Measurements from ENCODE around the gene EMC6. TPM values are rescaled to one million over a fixed set of nuclear protein-coding genes. Genes with fewer than 3 reads are reported as not detected.

Gene EMC6
- total RNA-seq, 1 experiment from 2014 or later, result 62.4 TPM

DNA sequence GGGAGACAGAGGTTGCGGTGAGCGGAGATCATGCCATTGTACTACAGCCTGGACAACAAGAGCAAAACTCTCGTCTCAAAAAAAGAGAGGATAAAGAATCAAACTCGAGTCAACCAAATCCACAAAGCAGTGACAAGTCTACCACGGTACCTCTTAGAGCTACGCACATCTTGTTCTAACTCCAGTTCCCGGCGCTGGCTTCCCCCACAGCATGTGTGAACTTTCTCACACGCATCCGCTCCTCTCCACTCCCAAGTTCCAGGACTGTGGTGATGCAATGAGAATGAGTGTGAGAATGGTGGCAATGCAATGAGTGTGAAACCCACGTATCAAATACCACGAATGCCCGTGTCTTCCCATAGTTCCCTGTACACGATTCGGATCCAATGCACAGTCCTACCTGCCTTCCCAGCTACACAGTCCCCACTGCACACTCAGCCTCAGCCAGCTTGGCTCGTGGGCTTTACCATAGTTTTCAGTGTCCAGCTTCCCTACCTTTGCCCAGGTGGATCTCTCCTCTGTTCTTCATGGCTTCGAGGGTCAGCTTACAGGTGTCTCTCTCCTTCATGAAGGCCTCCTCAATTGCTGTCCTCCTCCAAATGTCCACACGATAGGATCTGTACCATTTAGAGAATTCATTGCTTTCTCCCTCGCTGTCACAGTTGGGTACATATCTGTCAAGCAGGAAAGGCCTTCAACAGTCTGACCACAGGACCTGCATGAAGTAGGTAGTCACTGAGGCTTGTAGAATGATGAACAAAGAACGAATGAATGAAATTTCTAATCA, 36.5 kb downstream of the EMC6 start:
- H3K79me2 ChIP-seq (ENCODE audit: insufficient read depth, low read length), result no peaks in the 10 kb centered on the region
- no peak overlapping the region for H3K4me2 ChIP-seq (ENCODE audit: low read length)
- intact Hi-C loops (cut with micrococcal nuclease), result no loop called here
- H2AFZ ChIP-seq (ENCODE audit: low read depth, low read length, poor library complexity, severe bottlenecking), result no peak overlapping the region
- H3K27me3 ChIP-seq (ENCODE audit: insufficient read depth, low read length), result no peaks in the 10 kb centered on the region
- no peak for DNase-seq (ENCODE audit: low read depth, low spot score)
- ChIA-PET RAD21 (ENCODE audit: low non-redundant PET in 1 of 2, low total read pairs in 2 of 2, uncharacterized antibody in 2 of 2, unreplicated experiment in 2 of 2) (no interaction called here), CTCF (no interaction called here), POLR2A (no interaction called here)
- H4K20me1 ChIP-seq (ENCODE audit: insufficient read depth), result no peaks in the 10 kb centered on the region
- H3K9me3 ChIP-seq (ENCODE audit: control insufficient read depth in 1 of 2, insufficient read depth in 1 of 2, low read depth in 1 of 2, low read length in 2 of 2), result no peaks in the 10 kb centered on the region
- H3K4me1 ChIP-seq (ENCODE audit: control insufficient read depth in 1 of 2, insufficient read depth in 2 of 2, low read length in 2 of 2), result no peaks in the 10 kb centered on the region
- H3K27ac ChIP-seq (ENCODE audit: low read depth, low read length), result no peak overlapping the region
- H3K36me3 ChIP-seq (ENCODE audit: control insufficient read depth in 1 of 2, insufficient read depth in 2 of 2, low read length in 2 of 2), result no peaks in the 10 kb centered on the region
- H3K9me2 ChIP-seq (ENCODE audit: insufficient read depth), result no peaks in the 10 kb centered on the region
- H3K9ac ChIP-seq (ENCODE audit: low read length), result no peak overlapping the region
- no peak overlapping the region for H3K4me3 ChIP-seq (replicated peaks in 1 of 2; ENCODE audit: low read depth in 1 of 2, low read length in 2 of 2)
- TF ChIP-seq POLR2AphosphoS5 (IDR thresholded peaks at IDR 0.05; ENCODE audit: low read depth, low read length) (no peak), EZH2 (IDR thresholded peaks at IDR 0.05) (no peak), TCF7L2 (IDR thresholded peaks at IDR 0.05; ENCODE audit: borderline replicate concordance, extremely low read depth, insufficient read depth, insufficient read length) (no peak), FOSL1 (IDR thresholded peaks at IDR 0.05; ENCODE audit: low read depth) (no peak), RAD21 (IDR thresholded peaks at IDR 0.05; ENCODE audit: low read depth) (no peak), SRF (IDR thresholded peaks at IDR 0.05; ENCODE audit: low read depth) (no peak), ZFX (IDR thresholded peaks at IDR 0.05) (no peak), EZH2phosphoT487 (IDR thresholded peaks at IDR 0.05; ENCODE audit: borderline replicate concordance) (no peak), SIN3A (IDR thresholded peaks at IDR 0.05; ENCODE audit: low read depth) (no peak), YY1 (IDR thresholded peaks at IDR 0.05; ENCODE audit: extremely low read depth, insufficient replicate concordance, low read depth, low read length) (no peak), POLR2A (IDR thresholded peaks at IDR 0.05; ENCODE audit: borderline replicate concordance, extremely low read depth, insufficient read depth, insufficient read length) (no peak), CBX3 (IDR thresholded peaks at IDR 0.05; ENCODE audit: low read depth) (no peak), ELF1 (IDR thresholded peaks at IDR 0.05; ENCODE audit: borderline replicate concordance, low read depth) (no peak), CTCF (IDR thresholded peaks at IDR 0.05 in 2 of 3, conservative IDR thresholded peaks at IDR 0.05 in 1 of 3; ENCODE audit: borderline replicate concordance in 1 of 3, insufficient read depth in 1 of 3, low read depth in 2 of 3, low read length in 2 of 3) (no peak), SP1 (IDR thresholded peaks at IDR 0.05; ENCODE audit: low read depth) (no peak)
- TF ChIP-seq, protein P1, sequence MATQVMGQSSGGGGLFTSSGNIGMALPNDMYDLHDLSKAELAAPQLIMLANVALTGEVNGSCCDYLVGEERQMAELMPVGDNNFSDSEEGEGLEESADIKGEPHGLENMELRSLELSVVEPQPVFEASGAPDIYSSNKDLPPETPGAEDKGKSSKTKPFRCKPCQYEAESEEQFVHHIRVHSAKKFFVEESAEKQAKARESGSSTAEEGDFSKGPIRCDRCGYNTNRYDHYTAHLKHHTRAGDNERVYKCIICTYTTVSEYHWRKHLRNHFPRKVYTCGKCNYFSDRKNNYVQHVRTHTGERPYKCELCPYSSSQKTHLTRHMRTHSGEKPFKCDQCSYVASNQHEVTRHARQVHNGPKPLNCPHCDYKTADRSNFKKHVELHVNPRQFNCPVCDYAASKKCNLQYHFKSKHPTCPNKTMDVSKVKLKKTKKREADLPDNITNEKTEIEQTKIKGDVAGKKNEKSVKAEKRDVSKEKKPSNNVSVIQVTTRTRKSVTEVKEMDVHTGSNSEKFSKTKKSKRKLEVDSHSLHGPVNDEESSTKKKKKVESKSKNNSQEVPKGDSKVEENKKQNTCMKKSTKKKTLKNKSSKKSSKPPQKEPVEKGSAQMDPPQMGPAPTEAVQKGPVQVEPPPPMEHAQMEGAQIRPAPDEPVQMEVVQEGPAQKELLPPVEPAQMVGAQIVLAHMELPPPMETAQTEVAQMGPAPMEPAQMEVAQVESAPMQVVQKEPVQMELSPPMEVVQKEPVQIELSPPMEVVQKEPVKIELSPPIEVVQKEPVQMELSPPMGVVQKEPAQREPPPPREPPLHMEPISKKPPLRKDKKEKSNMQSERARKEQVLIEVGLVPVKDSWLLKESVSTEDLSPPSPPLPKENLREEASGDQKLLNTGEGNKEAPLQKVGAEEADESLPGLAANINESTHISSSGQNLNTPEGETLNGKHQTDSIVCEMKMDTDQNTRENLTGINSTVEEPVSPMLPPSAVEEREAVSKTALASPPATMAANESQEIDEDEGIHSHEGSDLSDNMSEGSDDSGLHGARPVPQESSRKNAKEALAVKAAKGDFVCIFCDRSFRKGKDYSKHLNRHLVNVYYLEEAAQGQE (IDR thresholded peaks at IDR 0.05; ENCODE audit: low read depth), result no peak
- TF ChIP-seq, protein P2, sequence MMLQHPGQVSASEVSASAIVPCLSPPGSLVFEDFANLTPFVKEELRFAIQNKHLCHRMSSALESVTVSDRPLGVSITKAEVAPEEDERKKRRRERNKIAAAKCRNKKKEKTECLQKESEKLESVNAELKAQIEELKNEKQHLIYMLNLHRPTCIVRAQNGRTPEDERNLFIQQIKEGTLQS (IDR thresholded peaks at IDR 0.05), result no peak
- TF ChIP-seq, protein P3, sequence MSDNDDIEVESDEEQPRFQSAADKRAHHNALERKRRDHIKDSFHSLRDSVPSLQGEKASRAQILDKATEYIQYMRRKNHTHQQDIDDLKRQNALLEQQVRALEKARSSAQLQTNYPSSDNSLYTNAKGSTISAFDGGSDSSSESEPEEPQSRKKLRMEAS (IDR thresholded peaks at IDR 0.05), result no peak
- BruUV-seq (replicated peaks), result no TSS peak
- ATAC-seq, result no peak
